ENCODE results near the gene C19orf38.
"Not testable (repeated sequence)": the region's sequence is repeated elsewhere in the genome, so short reads cannot be mapped to it uniquely, and the experiment has no call there.

C19orf38 gene

DNA sequence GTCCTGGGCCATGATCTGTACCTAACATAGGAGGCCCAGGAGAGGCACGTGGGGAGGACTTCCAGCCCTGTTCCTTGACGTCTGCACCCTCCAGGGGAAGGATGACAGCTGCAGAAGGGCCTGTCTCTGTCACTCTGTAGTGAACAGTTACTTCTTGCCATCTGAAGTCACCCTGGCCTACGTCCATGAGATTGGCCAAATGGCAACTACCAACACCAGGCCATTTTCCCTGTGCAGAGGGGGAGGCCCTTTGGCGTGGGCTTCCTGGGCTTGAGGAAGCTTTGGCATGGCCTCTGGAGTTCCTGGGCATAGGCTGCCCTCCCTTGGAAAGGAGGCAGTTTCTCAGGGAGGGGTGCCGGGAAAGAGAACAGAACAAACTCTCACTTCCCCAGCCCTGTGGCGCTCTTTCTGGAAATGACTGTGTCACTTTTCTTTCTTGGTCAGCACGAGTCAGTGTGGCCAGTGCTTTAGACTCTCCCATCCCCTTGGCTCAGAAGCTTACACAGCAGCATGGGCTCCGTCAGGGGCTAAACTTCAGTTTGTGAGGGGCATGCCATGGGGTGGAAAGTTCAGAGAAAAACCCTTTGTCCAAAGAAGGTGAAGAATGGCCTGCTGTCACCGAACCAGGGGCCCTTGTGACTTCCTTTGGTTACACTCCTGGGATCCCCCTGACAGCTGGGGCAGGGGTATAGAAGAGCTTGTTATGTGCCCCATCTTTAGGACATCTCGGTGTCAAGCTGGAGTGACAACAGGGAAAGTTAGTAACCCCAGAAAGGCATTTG is 28.4 kb downstream of the C19orf38 start:
- DNase-seq (ENCODE audit: low read depth in 3 of 3) = no peak

DNA sequence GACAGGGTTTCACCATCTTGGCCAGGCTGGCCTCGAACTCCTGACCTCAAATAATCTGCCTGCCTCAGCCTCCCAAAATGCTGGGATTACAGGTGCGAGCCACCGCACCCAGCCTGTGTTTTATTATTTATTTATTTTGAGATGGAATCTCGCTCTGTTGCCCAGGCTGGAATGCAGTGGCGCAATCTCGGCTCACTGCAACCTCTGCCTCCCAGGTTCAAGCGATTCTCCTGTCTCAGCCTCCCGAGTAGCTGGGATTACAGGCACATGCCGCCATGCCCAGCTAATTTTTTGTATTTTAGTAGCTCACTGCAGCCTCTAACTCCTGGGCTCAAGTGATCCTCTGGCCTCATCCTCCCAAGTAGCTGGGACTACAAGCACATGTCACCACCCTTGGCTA is 29.4 kb downstream of the C19orf38 start:
- not testable (repeated sequence) for DNase-seq (ENCODE audit: low read depth in 3 of 3)

DNA sequence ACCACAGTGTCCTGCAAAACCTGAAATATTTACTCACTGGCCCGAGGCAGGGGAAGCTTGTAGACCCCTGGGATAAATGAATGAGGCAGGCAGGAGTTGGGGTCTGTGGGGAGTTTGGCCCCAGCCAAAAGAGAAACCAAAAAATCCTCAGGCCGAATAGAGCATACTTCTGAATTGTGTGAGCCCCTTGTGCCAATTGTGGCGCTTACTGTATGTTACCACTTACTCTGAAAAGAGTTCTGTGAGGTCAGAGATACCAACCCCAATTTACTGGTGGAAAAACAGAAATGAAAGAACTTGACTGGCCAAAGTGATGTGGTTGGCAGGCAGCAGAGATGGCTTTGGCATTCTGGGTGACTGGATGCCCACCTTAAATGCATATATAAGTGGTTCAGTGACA is 30.0 kb downstream of the C19orf38 start:
- no peak for DNase-seq (ENCODE audit: low read depth in 3 of 3)

DNA sequence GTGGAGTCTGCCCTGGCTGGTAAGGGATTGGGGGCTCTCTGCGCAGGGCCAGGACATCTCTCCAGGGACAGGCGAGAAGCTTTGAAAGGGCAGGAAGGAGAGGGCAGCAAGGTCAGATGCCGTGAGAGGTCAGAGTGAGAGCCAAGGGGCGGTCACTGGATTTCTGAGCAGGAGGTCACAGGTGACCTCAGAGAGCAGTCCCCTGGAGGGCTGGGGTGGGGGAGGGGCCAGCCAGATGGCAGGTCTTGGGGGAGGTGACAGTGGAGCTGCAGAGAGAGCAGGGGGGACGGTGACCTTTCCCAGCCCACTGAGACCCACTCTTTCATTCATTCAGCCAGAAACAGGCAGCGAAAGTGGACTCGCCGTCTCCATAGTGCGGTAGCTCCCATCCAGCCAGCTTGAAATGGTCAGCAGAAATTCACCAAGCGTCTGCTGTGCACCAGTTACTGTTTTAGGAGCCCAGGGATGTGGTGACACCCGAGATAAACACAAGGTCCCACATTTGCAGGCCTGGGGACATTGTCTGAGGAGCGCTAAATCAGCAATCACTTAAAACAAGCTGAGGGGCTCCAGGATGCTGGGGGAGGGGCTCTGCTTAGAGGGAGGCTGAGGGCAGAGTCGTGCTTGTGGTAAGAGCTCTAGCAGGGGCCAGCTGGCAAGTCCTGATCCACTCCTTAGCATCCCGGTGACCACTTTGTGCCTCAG is 33.3 kb downstream of the C19orf38 start:
- no peak for DNase-seq (ENCODE audit: low read depth in 3 of 3)

DNA sequence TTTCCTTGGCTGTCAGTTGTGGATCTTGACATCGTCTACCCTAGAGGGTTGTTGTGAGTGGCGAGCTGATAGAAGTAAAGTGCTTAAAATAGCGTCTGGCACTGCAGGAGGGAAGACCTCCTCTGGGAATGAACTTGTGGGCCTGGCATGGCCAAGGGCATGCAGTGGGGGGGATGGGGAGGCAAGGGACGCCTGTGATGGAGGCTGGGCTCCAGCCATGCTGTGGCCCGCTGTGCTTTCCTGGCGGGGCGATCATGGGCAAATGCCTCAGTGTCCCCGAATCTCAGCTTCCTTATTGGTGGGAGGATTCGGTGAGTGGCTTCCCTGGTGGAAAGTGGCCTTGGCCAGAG is 33.9 kb downstream of the C19orf38 start:
- no peak for DNase-seq (ENCODE audit: low read depth in 3 of 3)

DNA sequence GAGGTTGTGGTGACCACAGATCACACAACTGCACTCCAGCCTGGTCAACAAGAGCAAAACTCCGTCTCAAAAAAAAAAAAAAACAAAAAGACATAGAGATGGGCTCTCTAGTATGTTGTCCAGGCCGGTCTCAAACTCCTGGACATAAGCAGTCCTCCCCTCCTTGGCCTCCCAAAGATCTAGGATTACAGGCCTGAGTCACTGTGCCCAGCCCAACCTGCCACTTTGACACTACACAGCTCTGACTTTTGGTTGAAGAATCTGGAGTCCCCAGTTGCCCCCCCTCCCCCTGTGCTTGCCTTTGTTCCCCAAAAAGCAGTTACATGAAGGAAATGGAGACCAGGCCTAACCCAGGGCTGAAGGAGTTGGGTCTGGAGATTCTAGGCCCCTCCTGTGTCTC is 36.1 kb downstream of the C19orf38 start:
- DNase-seq (ENCODE audit: low read depth in 3 of 3) = no peak

DNA sequence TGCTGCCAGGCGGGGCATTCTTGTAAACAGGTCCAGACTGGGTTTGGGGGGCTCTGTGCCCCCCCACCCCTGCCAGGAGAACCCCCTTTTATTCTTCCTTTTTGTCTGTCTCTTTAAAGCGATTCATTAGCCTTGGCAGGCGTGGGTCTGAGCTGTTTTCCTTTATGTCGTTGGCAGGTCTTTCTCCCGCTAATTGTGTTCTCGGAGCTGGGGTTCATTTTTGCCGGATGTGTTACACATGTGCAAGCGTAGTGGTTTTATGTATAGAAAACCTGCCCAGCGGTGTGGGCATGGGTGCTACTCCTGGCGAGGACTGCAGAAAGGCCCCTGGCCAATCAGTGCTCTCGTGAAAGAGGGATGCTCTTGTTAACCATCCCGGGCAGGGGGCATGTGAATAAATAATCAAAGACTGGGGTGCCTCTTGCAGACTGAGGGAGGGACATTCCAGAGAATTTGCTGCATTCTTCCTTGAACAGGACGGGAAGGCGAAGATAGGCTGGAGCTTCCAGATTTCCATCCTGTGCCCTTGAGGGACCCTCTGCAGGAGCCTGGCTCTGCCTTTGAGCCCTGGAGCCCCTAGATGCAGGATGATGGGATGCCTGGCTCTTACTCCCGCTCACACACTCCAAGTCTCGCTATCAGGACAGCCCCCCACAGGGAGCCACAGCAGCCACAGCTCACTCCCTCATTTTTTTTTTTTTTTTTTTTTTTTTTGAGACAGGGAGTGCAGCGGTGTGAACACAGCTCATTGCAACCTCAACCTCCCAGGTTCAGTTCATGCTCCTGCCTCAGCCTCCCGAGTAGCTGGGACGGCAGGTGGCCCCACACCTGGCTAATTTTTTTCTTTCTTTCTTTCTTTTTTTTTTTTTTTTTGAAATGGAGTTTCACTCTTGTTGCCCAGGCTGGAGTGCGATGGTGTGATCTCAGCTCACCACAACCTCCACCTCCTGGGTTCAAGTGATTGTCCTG is 37.3 kb downstream of the C19orf38 start:
- no peak for DNase-seq (ENCODE audit: low read depth in 3 of 3)

DNA sequence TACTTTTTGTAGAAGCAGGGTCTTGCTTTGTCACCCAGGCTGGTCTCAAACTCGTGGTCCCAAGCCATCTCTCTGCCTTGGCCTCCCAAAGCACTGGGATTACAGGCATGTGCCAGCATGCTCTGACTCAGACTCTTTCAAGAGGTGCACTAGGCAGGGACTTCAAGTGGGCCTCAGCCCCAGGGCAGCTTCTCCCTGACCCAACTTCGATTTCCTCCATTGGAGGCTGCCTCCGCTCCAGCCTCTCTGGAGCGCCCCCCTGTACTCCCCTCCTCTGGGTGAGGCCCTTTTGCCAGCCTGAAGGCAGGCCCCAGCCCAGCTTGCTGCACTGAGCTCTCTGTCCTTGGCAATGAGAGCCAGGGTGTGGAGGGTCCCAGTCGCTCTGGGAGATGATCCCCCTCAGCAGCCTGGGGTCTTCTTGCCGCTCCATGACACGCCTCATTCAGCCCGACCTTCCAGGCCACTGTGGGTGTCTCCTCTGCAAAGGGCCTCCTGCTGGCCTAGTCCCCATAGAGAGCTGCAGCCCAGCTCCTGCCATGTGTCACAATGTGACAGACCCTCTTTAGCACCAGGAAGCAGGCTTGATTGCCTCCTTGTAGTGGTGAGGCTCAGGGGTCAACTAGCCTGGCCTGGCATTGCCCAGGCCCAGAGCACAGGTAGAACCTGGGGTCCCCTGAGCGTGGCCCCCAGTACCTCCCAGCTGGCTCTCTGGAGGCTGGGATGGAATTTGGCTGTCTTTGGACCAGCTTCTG is 39.6 kb downstream of the C19orf38 start:
- DNase-seq (ENCODE audit: low read depth in 3 of 3) = no peak

DNA sequence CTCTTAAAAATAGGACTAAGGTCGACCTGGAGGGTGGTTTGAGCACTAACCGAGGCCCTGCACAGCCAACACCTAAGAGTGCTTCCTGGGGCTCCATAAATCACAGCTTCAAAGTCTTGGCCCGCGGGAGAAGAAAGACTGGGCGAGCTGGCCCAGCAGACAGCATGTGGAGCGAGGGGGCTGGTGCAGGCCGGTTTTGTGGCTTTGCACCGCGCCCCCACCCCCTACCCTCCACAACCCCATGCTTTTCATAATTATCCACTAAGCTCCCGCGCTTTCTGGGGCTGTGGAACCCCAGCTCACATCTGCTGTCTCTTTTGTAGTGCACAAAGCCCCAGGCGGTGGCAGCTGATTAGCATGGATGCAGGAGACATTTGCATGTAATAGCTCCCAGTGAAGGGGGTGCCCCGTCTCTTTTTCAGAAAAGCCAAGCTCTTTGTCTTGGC is 40.2 kb downstream of the C19orf38 start:
- no peak for DNase-seq (ENCODE audit: low read depth in 3 of 3)

DNA sequence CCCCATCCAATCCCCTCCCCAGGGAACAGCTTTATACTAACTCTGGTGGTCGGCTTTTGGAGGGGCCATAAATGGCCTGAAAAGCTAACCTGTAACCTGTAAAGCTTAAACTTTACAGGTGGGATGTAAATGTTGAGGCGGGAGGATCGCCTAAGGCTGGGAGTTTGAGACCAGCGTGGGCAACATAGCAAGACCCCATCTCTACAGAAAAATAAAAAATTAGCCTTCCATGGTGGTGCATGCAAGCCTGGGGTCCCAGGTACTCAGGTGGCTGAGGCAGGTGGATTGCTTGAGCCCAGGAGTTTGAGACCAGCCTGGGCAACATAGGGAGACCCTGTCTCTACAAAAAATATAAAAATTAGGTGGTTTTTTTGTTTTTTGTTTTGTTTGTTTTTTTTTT is 41.7 kb downstream of the C19orf38 start:
- no peak for DNase-seq (ENCODE audit: low read depth in 3 of 3)

DNA sequence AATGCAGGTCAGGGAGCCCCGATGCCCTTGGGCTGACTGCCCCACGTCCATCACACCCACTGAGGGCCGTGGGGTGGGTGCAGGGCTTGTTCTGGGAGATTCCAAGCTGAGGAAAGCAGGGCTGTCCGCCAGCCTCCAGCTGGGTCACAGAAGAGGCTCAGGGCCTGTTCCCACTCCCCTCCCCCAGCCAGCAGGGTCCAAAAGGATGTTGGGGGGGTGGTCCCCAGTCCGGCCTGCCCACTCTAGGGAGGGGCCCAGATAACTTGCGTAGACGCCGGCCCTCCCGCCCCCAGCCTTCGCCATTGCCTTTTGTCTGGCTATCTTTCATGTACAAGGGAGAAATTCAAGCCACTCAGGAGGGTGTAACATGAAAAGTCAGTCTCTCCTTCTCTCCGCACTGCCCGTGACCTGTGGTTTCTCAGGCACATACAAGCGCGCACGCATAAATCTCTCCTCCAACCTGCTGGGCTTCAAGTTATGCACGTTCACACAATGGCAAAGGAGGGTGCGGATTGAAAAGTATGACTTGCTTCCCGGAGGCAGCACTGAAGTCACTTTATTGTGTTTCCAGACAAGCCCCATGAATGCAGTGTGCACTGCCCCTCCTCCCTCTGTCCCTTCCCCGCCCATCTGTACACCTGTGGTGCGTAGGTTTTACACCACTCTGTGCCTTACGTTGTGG is 43.3 kb downstream of the C19orf38 start:
- DNase-seq (ENCODE audit: low read depth in 3 of 3) = no peak

DNA sequence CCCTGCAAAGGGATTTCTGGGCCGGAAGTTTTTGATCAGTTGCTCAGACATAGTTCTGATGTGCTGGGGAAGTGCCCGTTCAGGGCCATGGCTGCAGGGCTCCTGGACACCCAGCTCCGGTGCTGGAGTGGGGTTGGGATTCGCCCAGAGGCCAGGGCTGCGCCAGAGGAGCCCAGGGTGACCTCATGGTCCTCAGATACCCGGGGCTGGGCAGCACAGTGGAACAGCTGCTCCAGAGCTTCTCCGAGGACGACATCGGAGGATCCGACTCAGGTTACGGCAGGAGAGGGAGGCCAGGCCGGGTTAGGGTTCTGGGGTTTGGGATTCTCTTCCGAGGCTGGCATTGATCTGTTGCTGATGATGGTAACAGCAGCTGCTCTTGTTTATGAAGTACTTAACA is 44.0 kb downstream of the C19orf38 start:
- no peak for DNase-seq (ENCODE audit: low read depth in 3 of 3)

DNA sequence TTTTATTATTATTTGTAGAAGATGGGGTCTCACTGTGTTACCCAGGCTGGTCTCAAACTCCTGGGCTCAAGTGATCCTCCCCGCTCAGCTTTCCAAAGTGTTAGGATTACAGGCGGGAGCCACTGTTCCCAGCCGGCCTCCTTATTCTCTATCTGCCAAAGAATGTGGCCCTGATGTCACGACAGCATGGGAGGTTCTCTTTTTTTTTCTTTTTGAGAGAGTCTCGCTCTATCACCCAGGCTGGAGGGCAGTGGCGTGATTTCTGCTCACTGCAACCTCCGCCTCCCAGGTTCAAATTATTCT is 46.6 kb downstream of the C19orf38 start:
- DNase-seq (ENCODE audit: low read depth in 3 of 3) = no peak

DNA sequence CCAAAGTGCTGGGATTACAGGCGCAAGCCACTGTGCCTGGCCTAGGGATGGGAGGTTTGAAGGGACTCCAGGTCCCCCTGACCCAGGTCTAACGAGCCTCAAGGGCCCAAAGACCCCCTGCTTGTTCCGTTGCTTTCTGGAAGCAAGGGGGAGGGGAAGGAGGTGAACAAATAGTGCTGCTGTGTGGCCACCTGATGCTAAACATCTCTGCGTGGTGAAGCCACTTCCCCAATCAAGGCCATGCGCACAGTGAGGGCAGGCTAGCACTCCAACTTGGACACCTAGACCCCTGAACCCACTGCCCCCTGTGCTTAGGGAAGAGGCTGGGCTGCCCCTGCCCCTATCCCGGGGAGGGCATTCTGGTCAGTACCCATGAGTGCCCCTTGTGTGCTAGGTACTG is 47.1 kb downstream of the C19orf38 start:
- no peak for DNase-seq (ENCODE audit: low read depth in 3 of 3)

DNA sequence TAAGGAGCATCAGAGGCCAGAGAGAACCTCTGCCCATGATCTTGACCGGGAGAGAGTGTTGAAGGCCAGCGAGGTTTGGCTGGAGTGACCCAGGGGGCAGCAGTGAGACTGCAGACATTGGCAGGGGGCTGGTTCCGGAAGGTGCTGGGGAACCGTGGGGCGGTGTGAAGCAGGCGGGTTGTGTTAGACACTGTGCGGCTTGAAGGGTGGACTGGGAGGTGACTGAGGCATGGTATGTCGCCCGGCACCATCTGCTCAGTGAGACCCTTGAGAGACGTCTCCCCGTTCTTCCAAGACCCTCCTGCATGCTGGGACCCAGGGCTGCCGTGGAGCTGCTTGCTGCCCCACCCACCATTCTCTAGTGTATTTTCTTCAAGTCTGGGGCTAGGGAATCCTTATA is 47.7 kb downstream of the C19orf38 start:
- no peak for DNase-seq (ENCODE audit: low read depth in 3 of 3)

DNA sequence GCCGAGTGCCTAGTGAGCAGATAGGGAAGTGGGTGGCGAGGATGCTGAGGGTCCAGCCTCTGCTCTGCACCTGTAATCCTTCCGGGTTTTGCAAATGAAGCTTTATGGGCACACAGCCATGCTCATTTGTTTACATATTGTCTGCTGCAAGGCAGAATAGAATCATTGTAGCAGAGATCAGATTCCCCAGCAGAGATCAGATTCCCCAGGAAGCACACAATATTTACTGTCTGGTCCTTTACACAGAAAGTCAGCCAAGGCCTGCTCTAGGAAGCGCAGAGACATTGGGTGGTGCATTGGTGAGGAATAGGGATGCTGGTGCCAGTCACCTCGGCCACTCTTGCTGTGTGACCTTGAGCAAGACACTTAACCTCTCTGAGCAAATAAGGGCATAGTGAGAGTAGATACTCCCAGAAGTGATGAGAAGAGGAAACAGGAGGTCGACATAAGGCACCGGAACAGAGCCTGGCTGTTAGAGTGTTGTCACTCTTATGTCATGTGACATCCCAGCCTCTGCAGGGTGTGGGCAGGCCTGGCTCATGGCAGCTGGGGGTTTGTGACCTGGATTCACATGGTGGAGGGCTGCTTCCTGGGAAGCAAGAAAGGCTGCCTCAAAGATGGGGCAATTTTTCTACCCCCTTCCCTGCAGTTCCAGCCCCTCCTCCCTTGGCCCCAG is 48.8 kb downstream of the C19orf38 start:
- no peak for DNase-seq (ENCODE audit: low read depth in 3 of 3)

DNA sequence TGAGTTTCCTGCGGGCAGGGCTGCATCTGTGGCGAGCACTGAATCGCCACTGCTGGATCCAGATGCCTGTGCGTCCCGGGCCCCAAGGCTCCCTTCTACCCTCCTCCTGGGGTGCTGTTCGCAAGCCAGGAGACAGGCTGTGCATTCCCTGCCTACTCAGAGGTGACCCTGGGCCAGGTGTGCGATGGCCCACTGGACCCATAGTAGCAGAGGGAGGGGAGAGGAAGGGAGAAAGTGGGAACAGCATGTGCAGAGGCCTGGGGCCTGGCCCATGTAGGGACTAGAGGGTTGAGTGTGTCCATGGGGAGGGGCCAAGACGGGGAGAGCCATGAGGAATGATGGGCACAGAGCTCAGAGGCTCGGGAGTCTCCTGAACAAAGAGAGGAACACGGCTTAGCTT is 50.4 kb downstream of the C19orf38 start:
- DNase-seq (ENCODE audit: low read depth in 3 of 3) = no peak

DNA sequence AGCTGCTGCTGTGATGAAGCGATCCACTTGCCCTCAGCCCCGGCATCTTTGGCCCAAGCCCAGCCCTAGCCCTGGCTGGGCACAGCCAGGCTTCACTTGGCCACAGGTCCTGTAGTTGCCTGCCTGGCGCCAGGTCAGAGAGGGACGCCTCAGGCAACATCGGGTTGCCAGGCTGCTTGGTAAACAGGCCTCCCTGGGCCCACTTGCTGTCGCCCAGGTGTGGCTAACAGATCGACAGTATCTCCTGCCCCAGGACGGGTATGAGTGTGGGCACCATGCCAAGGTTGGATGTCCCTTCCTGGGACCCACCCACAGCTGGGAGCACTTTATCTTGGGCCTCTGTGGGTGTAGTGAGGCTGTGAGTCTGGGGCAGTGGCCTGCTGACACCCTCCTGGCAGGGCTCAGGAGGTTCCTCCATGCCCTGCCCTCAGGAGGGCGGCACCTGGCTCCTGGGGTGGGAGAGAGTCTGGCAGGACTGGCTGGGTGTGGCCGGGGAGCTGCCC is 51.0 kb downstream of the C19orf38 start:
- DNase-seq (ENCODE audit: low read depth in 3 of 3) = no peak

DNA sequence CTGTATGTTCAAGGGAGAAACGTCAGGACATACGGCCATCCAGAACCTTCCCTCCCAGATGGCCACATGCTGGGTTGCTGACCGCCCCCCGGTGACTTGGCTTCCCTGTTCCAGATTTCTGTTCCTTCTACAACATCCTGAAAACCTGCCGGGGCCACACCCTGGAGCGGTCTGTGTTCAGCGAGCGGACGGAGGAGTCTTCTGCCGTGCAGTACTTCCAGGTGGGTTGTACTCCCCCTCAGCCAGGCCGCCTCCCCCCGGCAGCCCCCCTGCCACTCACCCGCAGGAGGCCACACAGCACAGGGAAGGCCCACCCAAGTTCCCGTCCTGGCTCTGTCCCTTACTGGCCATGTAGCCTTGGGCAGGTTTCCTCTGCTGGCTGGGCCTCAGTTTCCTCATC is 59.7 kb downstream of the C19orf38 start:
- no peak for DNase-seq (ENCODE audit: low read depth in 3 of 3)

DNA sequence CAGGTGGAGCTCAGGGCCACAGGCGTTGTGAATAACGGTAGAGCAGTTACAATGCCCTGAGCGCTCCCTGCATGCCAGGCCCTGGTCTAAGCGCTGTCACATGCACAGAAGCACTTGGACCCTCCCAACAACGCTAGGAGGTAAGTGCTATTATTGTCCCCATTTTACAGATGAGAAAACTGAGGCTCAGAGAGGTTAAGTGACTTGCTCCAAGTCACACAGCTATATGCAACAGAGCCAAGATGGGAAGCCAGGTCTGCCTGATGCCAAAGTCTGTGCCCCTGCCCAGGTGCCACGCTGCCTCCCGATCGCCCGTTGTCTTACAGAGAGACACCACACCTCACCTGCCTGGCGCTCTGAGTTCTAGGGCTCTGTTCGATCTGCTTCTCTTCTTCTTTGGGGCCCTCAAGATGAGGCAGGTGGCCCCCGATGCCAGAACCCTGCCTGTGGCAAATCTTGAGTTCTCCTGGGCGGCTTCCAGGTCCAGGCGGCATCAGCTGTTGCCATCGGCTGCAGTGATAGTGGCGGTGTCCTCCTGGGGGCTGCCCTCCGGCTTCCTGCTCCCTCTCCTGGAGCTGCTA is 60.3 kb downstream of the C19orf38 start:
- no peak for DNase-seq (ENCODE audit: low read depth in 3 of 3)
